Natural killer cell (primary cell): ENCODE measurements around the gene TMED8. TPM values are rescaled to one million over a fixed set of nuclear protein-coding genes. Genes with fewer than 3 reads are reported as not detected.

ENCODE experiments used
- ATAC-seq, 3 donors: fragments of 150-1000 bp in 2 of 3; fragments of 200-7000 bp in 1 of 3; cut with Tn5 transposase; 1 replicate in 1 of 3; 2 replicates in 2 of 3; pipeline ENCODE4 v1.10.0; 2021; ENCODE audit warnings: mild to moderate bottlenecking in 2 of 3, moderate library complexity in 2 of 3
- DNase-seq, 2 donors: peaks; one replicate each; pipeline versions ENCODE4 v3.0.0 to v3.0.0-alpha.2; 2013 to 2021; ENCODE audit warnings: mixed read lengths in 1 of 2
- H3K27ac ChIP-seq: one replicate; pipeline ENCODE4 v1.5.1; 2013; ENCODE audit warnings: mild to moderate bottlenecking, low read length
- H3K27me3 ChIP-seq: one replicate; pipeline ENCODE4 v1.6.1; 2013; ENCODE audit warnings: low read length; ENCODE audit not compliant: control insufficient read depth, insufficient read depth
- H3K36me3 ChIP-seq: one replicate; pipeline ENCODE4 v1.6.1; 2013; ENCODE audit warnings: low read length; ENCODE audit not compliant: control insufficient read depth, insufficient read depth
- H3K4me1 ChIP-seq: one replicate; pipeline ENCODE4 v1.6.1; 2013; ENCODE audit warnings: low read length; ENCODE audit not compliant: control insufficient read depth, insufficient read depth
- H3K4me3 ChIP-seq: one replicate; pipeline ENCODE4 v1.5.1; 2013; ENCODE audit warnings: low read length
- H3K9me3 ChIP-seq: one replicate; pipeline ENCODE4 v1.6.1; 2013; ENCODE audit warnings: low read length; ENCODE audit not compliant: control insufficient read depth, insufficient read depth
- H3K27ac Mint-ChIP-seq, 2 donors: one replicate each; pipeline ENCODE4 v1.8.0; 2022; ENCODE audit warnings: mild to moderate bottlenecking in 2 of 2, mixed read lengths in 2 of 2, moderate library complexity in 1 of 2
- H3K27me3 Mint-ChIP-seq, 2 donors: one replicate each; pipeline ENCODE4 v1.8.0; 2022; ENCODE audit warnings: low read depth in 2 of 2, mixed read lengths in 2 of 2
- H3K36me3 Mint-ChIP-seq: one replicate; pipeline ENCODE4 v1.8.0; 2022; ENCODE audit warnings: mixed read lengths
- H3K4me1 Mint-ChIP-seq, 2 donors: one replicate each; pipeline ENCODE4 v1.8.0; 2022; ENCODE audit warnings: mixed read lengths in 2 of 2
- H3K4me3 Mint-ChIP-seq: one replicate; pipeline ENCODE4 v1.8.0; 2022; ENCODE audit warnings: mild to moderate bottlenecking, moderate library complexity, mixed read lengths
- H3K9me3 Mint-ChIP-seq, 2 donors: one replicate each; pipeline ENCODE4 v1.8.0; 2022; ENCODE audit warnings: mixed read lengths in 2 of 2
- CTCF ChIP-seq: fragments of 200-600 bp; IDR thresholded peaks from one replicate; pipeline ENCODE4 v1.8.0; 2022; ENCODE audit warnings: antibody characterized with exemption
- WGBS: methylation state at CpG from one replicate; pipeline ENCODE4 v1.1.7; 2013; ENCODE audit warnings: missing lambda C conversion rate; ENCODE audit not compliant: insufficient coverage; 5-methylcytosine and 5-hydroxymethylcytosine counted together
- intact Hi-C: fragments of 100-400 bp; cut with micrococcal nuclease; formaldehyde crosslinking; loops from one replicate; pipeline ENCODE4 v1.14.2; 2022
- total RNA-seq, 4 donors: library from RNA; stranded (reverse); fragments of 120-200 nt in 1 of 4; gene quantifications; one replicate each; pipeline versions ENCODE4 v1.2.3 to v1.2.4, GENCODE V29; 2013 to 2022

TMED8 gene
- total RNA-seq, 3 donors from 2014 or later (not counting 1 experiment from before 2014, with no cell fraction given) = 8.0 to 9.3 (median 9.1) TPM

GRCh38 chr14:77324289-77324688 lies 52.6 kb downstream of the TMED8 start:
- intact Hi-C loops = no loop called here
- Histone ChIP-seq H3K4me3 (no peak overlapping the region), H3K36me3 (no peaks in the 10 kb centered on the region), H3K27me3 (no peaks in the 10 kb centered on the region), H3K27ac (no peak overlapping the region), H3K4me1 (peaks cover 11% of the 10 kb centered on the region), H3K9me3 (no peaks in the 10 kb centered on the region)
- Mint-ChIP-seq H3K27ac (no peak overlapping the region), H3K4me3 (no peak overlapping the region), H3K36me3 (no peaks in the 10 kb centered on the region), H3K4me1 (peaks cover 13 to 14% of the 10 kb centered on the region in 2 donors), H3K27me3 (no peaks in the 10 kb centered on the region), H3K9me3 (no peaks in the 10 kb centered on the region)
- ATAC-seq = no peak
- TF ChIP-seq CTCF = no peak
- WGBS = 98% methylated on average over 3 of the region's 3 CpGs
- DNase-seq = no peak

GRCh38 chr14:77323571-77323970 lies 53.3 kb downstream of the TMED8 start:
- no peak overlapping the region for H3K4me3 Mint-ChIP-seq
- H3K9me3 Mint-ChIP-seq = no peaks in the 10 kb centered on the region
- Histone ChIP-seq H3K36me3 (no peaks in the 10 kb centered on the region), H3K4me1 (peaks cover 11% of the 10 kb centered on the region), H3K27me3 (no peaks in the 10 kb centered on the region), H3K4me3 (no peak overlapping the region), H3K9me3 (no peaks in the 10 kb centered on the region), H3K27ac (no peak overlapping the region)
- DNase-seq (no peak), ATAC-seq (no peak)
- no peaks in the 10 kb centered on the region for H3K27me3 Mint-ChIP-seq
- peaks cover 13 to 14% of the 10 kb centered on the region in 2 donors for H3K4me1 Mint-ChIP-seq
- TF ChIP-seq CTCF = no peak
- H3K36me3 Mint-ChIP-seq = no peaks in the 10 kb centered on the region
- 98% methylated on average over 4 of the region's 4 CpGs for WGBS
- H3K27ac Mint-ChIP-seq = no peak overlapping the region
- intact Hi-C loops = no loop called here

GRCh38 chr14:77322951-77323350 lies 53.9 kb downstream of the TMED8 start:
- TF ChIP-seq CTCF = no peak
- no peak overlapping the region for H3K4me3 Mint-ChIP-seq
- H3K4me1 Mint-ChIP-seq = peaks cover 13 to 14% of the 10 kb centered on the region in 2 donors
- H3K36me3 Mint-ChIP-seq = no peaks in the 10 kb centered on the region
- no peak overlapping the region for H3K27ac Mint-ChIP-seq
- intact Hi-C loops = no loop called here
- no peak overlapping the region for H3K4me3 ChIP-seq
- no peaks in the 10 kb centered on the region for H3K9me3 ChIP-seq
- H3K36me3 ChIP-seq = no peaks in the 10 kb centered on the region
- H3K4me1 ChIP-seq = peaks cover 11% of the 10 kb centered on the region
- H3K9me3 Mint-ChIP-seq = no peaks in the 10 kb centered on the region
- H3K27me3 Mint-ChIP-seq = no peaks in the 10 kb centered on the region
- no peaks in the 10 kb centered on the region for H3K27me3 ChIP-seq
- ATAC-seq = no peak
- DNase-seq = no peak
- H3K27ac ChIP-seq = no peak overlapping the region
- 100% methylated on average over 5 of the region's 5 CpGs for WGBS

- Histone ChIP-seq H3K4me1 (peaks cover 11% of the 10 kb centered on the region), H3K9me3 (no peaks in the 10 kb centered on the region), H3K4me3 (no peak overlapping the region), H3K27me3 (no peaks in the 10 kb centered on the region), H3K36me3 (no peaks in the 10 kb centered on the region), H3K27ac (peak overlapping the region; percentile 88)
- ATAC-seq = no peak
- Mint-ChIP-seq H3K27me3 (no peaks in the 10 kb centered on the region), H3K27ac (peak overlapping the region; percentile 96 to 97), H3K4me1 (peaks cover 13 to 14% of the 10 kb centered on the region in 2 donors), H3K9me3 (no peaks in the 10 kb centered on the region), H3K4me3 (peak overlapping the region; percentile 97), H3K36me3 (no peaks in the 10 kb centered on the region)
- 72% methylated on average over 5 of the region's 5 CpGs for WGBS
- DNase-seq = no peak
- TF ChIP-seq CTCF = no peak
- intact Hi-C loops = no loop called here
Measured at GRCh38 chr14:77322250-77322902, 54.5 kb downstream of the TMED8 start.
